ENCODE results near the gene MBIP.

Gene MBIP

DNA sequence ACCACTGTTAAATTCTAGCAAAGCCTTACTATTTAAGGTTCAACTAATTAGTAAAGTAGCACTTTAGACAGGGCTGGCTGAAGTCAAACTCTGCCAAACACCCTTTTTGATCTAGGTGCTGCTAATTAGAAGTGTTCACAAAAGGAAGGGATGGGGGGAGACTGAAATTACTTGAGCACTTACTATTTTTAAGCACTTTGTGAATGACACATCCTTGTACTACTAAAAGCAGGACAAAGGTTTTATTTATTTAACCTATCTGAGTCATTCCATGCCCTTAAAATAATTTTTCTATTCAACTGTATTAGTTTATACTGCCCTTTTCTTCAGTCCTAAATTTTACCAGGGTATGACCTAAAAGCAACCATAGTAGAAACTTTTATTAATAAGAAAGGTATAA, 20.1 kb downstream of the MBIP start:
- no peak overlapping the region for H3K4me3 ChIP-seq (replicated peaks; ENCODE audit: low read depth, low read length)
- no peak for DNase-seq (ENCODE audit: extremely low read depth, low read depth)
- no peak for TF ChIP-seq CTCF (IDR thresholded peaks at IDR 0.05; ENCODE audit: low read depth, low read length, missing control alignments)

GRCh38 chr14:36295642-36296627, 24.5 kb downstream of the MBIP start:
- no peak for DNase-seq (ENCODE audit: extremely low read depth, low read depth)
- H3K4me3 ChIP-seq (replicated peaks; ENCODE audit: low read depth, low read length) = no peak overlapping the region
- TF ChIP-seq CTCF (IDR thresholded peaks at IDR 0.05; ENCODE audit: low read depth, low read length, missing control alignments) = no peak

DNA sequence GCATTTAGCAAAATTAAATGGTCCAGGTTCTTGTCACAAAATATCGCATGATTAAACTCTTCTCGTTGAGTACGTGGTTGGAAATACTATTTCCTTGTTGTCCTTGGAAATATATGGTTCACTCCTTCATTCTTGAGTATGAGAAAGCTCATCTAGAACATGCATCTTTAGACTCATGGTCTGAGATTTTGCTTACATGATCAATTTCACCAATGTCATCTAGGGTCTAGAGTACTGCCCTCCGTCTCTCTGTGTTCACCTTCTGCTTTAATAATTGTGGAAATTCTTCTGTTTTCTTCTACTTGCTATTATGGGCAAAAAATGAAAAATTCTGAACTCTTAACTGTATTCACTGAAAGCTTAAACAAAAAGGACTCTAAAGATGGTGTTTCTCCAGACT, 25.9 kb downstream of the MBIP start:
- no peak for DNase-seq (ENCODE audit: extremely low read depth, low read depth)
- no peak overlapping the region for H3K4me3 ChIP-seq (replicated peaks; ENCODE audit: low read depth, low read length)
- TF ChIP-seq CTCF (IDR thresholded peaks at IDR 0.05; ENCODE audit: low read depth, low read length, missing control alignments) = no peak

GRCh38 chr14:36293824-36294223, 26.6 kb downstream of the MBIP start:
- TF ChIP-seq CTCF (IDR thresholded peaks at IDR 0.05; ENCODE audit: low read depth, low read length, missing control alignments) = no peak
- H3K4me3 ChIP-seq (replicated peaks; ENCODE audit: low read depth, low read length) = no peak overlapping the region
- DNase-seq (ENCODE audit: extremely low read depth, low read depth) = no peak

DNA sequence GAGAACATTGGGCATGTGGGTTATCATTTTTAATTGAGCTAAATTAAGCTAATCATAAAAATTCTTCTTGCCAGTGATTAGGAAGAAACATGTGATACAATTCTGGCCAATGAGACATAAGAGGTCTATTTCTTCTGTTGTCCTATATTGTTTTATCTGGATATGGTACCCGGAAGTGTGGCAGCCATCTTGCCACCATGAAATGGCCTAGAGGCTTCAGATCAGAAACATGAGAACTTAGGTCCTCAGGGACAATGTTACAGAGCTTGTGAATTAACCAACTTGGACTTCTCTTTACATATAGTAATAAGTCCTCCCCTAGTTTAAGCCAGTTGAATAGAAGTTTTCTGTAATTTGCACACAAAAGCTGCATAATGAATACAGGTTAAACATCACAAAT, 30.5 kb downstream of the MBIP start:
- no peak for DNase-seq (ENCODE audit: extremely low read depth, low read depth)
- TF ChIP-seq CTCF (IDR thresholded peaks at IDR 0.05; ENCODE audit: low read depth, low read length, missing control alignments) = no peak
- H3K4me3 ChIP-seq (replicated peaks; ENCODE audit: low read depth, low read length) = no peak overlapping the region

GRCh38 chr14:36288496-36288895, 31.9 kb downstream of the MBIP start:
- H3K4me3 ChIP-seq (replicated peaks; ENCODE audit: low read depth, low read length) = no peak overlapping the region
- no peak for TF ChIP-seq CTCF (IDR thresholded peaks at IDR 0.05; ENCODE audit: low read depth, low read length, missing control alignments)
- no peak for DNase-seq (ENCODE audit: extremely low read depth, low read depth)
